IPS-NIHi11 (cell line): ENCODE results near the gene MAFG.

Experiments used
- DNase-seq: peaks from one replicate; pipeline ENCODE4 v3.0.0; 2012; ENCODE audit warnings: mixed read lengths, low spot score

The MAFG gene

GRCh38 chr17:81898029-81898866 lies 29.3 kb downstream of the MAFG start:
- no peak for DNase-seq

GRCh38 chr17:81895400-81895799 lies 32.1 kb downstream of the MAFG start:
- no peak for DNase-seq

- no peak for DNase-seq
Measured at GRCh38 chr17:81891303-81891552, 36.3 kb downstream of the MAFG start.

- no peak for DNase-seq
Measured at GRCh38 chr17:81890447-81891302, 36.9 kb downstream of the MAFG start.

GRCh38 chr17:81889602-81890001 lies 37.9 kb downstream of the MAFG start:
- no peak for DNase-seq

GRCh38 chr17:81888988-81889595 lies 38.4 kb downstream of the MAFG start:
- DNase-seq: no peak

- DNase-seq: no peak
Measured at GRCh38 chr17:81888105-81888987, 39.2 kb downstream of the MAFG start.

GRCh38 chr17:81885869-81886548 lies 41.5 kb downstream of the MAFG start:
- no peak for DNase-seq

GRCh38 chr17:81885454-81885853 lies 42.1 kb downstream of the MAFG start:
- DNase-seq: no peak

- no peak for DNase-seq
Measured at GRCh38 chr17:81884968-81885367, 42.6 kb downstream of the MAFG start.

- no peak for DNase-seq
Measured at GRCh38 chr17:81884520-81884919, 43.0 kb downstream of the MAFG start.

- DNase-seq: no peak
Measured at GRCh38 chr17:81879121-81879520, 48.4 kb downstream of the MAFG start.

GRCh38 chr17:81878294-81878693 lies 49.2 kb downstream of the MAFG start:
- DNase-seq: no peak

- DNase-seq: no peak
Measured at GRCh38 chr17:81877569-81877968, 50.0 kb downstream of the MAFG start.

GRCh38 chr17:81871387-81872230 lies 55.9 kb downstream of the MAFG start:
- DNase-seq: peak; percentile 97

- DNase-seq: peak; percentile 60
Measured at GRCh38 chr17:81870981-81871386, 56.6 kb downstream of the MAFG start, which contains the start of gene ARHGDIA. ARHGDIA (minus strand) TSS chr17:81871337; CDS start chr17:81869930, 1,407 bp downstream.

GRCh38 chr17:81870131-81870980 lies 57.2 kb downstream of the MAFG start:
- no peak for DNase-seq

- DNase-seq: peak; percentile 86
Measured at GRCh38 chr17:81869221-81870130, 58.1 kb downstream of the MAFG start.
